AG04449 (cell line): ENCODE measurements around the gene BCAS3.

ENCODE experiments used
- CTCF ChIA-PET: fragments of 350-600 bp; formaldehyde crosslinking; extraction: SDS; loops from one replicate; lab custom pipeline; 2021; ENCODE audit warnings: antibody characterized with exemption; lab: Yijun Ruan, JAX
- POLR2A ChIA-PET: fragments of 400-600, 350-600 bp; formaldehyde crosslinking; extraction: SDS; loops from one replicate; lab custom pipeline; 2020; ENCODE audit warnings: antibody characterized with exemption, inconsistent platforms; lab: Yijun Ruan, JAX
- DNase-seq: peaks from one replicate; pipeline ENCODE4 v3.0.0-alpha.2; 2010; ENCODE audit warnings: low read depth, low spot score
- H3K4me3 ChIP-seq: 2 replicates; pipeline ENCODE4 v1.5.1; 2011; ENCODE audit warnings: low read depth, mild to moderate bottlenecking, control low read depth, low read length
- CTCF ChIP-seq: IDR thresholded peaks from one replicate; pipeline ENCODE4 v1.5.1; 2011; ENCODE audit warnings: mild to moderate bottlenecking, moderate library complexity, low read length, control low read depth, inconsistent platforms; ENCODE audit not compliant: insufficient read depth; ENCODE audit errors: missing control alignments

The BCAS3 gene

GRCh38 chr17:61294286-61294685 is 616.6 kb downstream of the BCAS3 start:
- ChIA-PET POLR2A (no interaction called here), CTCF (no interaction called here)
- H3K4me3 ChIP-seq: no peak overlapping the region
- no peak for DNase-seq
- no peak for TF ChIP-seq CTCF

GRCh38 chr17:61294777-61295176 is 617.1 kb downstream of the BCAS3 start:
- TF ChIP-seq CTCF: no peak
- no peak overlapping the region for H3K4me3 ChIP-seq
- CTCF ChIA-PET: no interaction called here
- POLR2A ChIA-PET: no interaction called here
- DNase-seq: no peak

- no peak for DNase-seq
- TF ChIP-seq CTCF: no peak
- CTCF ChIA-PET: no interaction called here
- H3K4me3 ChIP-seq: no peak overlapping the region
- POLR2A ChIA-PET: no interaction called here
Observed at GRCh38 chr17:61296058-61296457, 618.4 kb downstream of the BCAS3 start.

GRCh38 chr17:61299517-61300513 is 622.2 kb downstream of the BCAS3 start:
- DNase-seq: no peak
- POLR2A ChIA-PET: interaction anchor here (0.9 kb wide), 1 partner anchor 11 kb away, joined by 3 read pairs; no protein-coding TSS in a partner anchor
- no peak for TF ChIP-seq CTCF
- no peak overlapping the region for H3K4me3 ChIP-seq
- CTCF ChIA-PET: interaction anchor here (1.3 to 1.5 kb wide), 4 partner anchors 9 to 579 kb away, joined by 3 to 6 read pairs (median 4); no protein-coding TSS in a partner anchor

- POLR2A ChIA-PET: no interaction called here
Observed at GRCh38 chr17:61302953-61303816, 625.5 kb downstream of the BCAS3 start.

More at GRCh38 chr17:61302953-61303816, 625.5 kb downstream of the BCAS3 start:
- CTCF ChIA-PET: no interaction called here
- no peak for TF ChIP-seq CTCF
- no peak for DNase-seq
- H3K4me3 ChIP-seq: no peak overlapping the region
